ENCODE measurements around the gene RP2. TPM values are rescaled to one million over a fixed set of nuclear protein-coding genes. Genes with fewer than 3 reads are reported as not detected.

The RP2 gene
- 10 to 100 TPM; 12.0 to 18.9 (median 16.9) TPM for polyA plus RNA-seq (ENCODE audit: low read depth in 6 of 6)

DNA sequence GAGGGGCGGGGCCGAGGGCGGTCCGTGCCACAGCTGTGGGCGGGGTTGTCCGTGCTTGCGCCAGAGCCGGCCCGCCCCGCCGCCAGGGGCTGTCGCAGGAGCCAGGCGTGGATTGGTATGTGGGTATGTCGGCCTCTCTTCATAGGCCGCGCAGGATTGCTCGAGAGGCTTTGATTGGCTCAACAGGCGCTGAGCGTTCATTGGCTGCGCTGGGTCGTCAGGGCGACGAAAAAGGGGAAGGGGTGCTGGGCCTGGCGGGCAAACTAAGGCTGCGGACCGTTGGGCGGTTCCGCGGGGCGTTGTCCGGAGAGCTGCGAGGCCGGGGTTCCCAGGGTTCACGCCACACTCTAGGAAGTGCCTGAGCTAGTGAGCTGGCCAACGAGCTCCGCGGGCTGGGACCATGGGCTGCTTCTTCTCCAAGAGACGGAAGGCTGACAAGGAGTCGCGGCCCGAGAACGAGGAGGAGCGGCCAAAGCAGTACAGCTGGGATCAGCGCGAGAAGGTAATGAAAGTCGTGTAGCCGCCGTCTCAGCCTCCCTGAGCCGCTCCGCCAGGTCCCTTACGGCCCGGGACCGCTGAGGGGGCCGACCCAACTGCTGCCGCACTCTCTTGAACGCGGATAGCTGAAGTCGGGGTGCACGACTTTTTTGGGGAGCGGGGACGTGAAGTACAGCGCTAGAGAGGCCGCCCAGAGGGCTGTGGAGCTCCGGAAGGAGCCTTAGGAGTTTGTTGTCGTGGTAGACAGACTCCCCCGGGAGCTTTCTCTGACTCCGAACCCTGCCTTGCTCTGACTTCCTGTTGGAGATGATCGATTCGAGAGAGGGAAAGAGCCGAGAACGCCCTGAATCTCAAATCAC, at the start of gene RP2:
RP2 (plus strand) TSS at position 343 of the 857 bp plus-strand sequence; CDS start at position 401, 58 bp downstream.
- peak; percentile 87 for DNase-seq
- Mint-ChIP-seq H3K36me3 (peaks cover 3 to 8% of the 10 kb centered on the region in 2 donors), H3K9me3 (peaks cover 0 to 2% (median 0%) of the 10 kb centered on the region in 7 donors), H3K4me1 (peaks cover 9 to 33% (median 27%) of the 10 kb centered on the region in 3 donors), H3K27me3 (no peaks in the 10 kb centered on the region), H3K27ac (peak within 1 kb of the TSS; percentile 94 to 98 (median 97)), H3K4me3 (peak within 1 kb of the TSS; percentile 91 to 100 (median 98))
- ATAC-seq (ENCODE audit: low read depth in 2 of 2) = peak; percentile 91 to 93

- Mint-ChIP-seq H3K27me3 (no peaks in the 10 kb centered on the region), H3K9me3 (peaks cover 0 to 4% (median 0%) of the 10 kb centered on the region in 7 donors), H3K27ac (no peak overlapping the region)
Observed at GRCh38 chrX:46788902-46789301, 47.9 kb upstream of the RP2 start.

DNA sequence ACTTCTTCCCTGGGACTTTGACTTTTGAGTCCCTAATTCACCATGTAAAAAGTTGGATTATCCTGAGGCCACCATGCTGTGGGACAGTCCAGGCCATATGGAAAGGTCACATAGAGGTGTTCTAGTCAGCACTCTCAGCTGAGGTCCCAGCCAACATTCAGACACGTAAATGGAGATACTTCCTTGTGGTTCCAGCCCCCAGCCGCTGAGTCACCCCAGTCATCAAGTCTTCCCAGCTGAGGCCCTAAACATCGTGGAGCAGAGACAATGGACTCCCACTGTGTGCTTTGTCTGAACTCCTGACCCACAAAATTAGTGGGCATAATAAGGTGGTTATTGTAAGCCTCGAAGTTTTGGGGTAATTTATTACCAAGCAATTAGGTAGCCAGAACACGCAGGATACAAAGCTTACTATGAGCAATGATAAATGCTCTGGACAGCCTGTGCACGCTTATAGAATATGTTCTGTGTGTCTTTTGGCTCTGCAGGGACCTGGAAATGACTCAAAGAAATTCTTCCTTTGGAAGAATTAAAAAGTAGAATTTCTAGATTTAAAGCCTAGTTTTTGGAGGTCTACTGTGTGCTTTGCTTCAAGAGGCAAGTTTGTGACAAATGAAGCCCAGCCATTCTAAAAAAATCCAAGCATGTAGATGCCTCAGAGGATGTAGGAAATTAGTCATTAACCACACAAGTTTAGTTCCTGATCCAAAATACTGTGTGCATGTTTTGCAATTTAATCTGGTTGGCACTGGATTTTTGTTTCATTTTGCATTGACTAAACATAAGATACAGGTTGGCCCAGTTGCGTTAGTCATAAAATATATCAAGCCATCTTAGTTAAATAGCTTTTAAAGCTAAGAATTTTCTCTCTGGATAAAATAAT, 44.7 kb upstream of the RP2 start:
- H3K4me1 Mint-ChIP-seq = peaks cover 0 to 19% (median 7%) of the 10 kb centered on the region in 3 donors
- no peaks in the 10 kb centered on the region for H3K36me3 Mint-ChIP-seq
- H3K27ac Mint-ChIP-seq = peak overlapping the region in 4 of 6 donors; percentile 39 to 69 (median 44)
- no peaks in the 10 kb centered on the region for H3K27me3 Mint-ChIP-seq
- peak overlapping the region; percentile 4 to 82 (median 60) for H3K4me3 Mint-ChIP-seq
- peaks cover 0 to 4% (median 0%) of the 10 kb centered on the region in 7 donors for H3K9me3 Mint-ChIP-seq
- ATAC-seq (ENCODE audit: low read depth in 2 of 2) (peak; percentile 25 to 35), DNase-seq (no peak)

More at GRCh38 chrX:46788902-46789301, 47.9 kb upstream of the RP2 start:
- ATAC-seq (ENCODE audit: low read depth in 2 of 2) = no peak
- no peaks in the 10 kb centered on the region for H3K36me3 Mint-ChIP-seq
- no peak for DNase-seq
- no peak overlapping the region for H3K4me3 Mint-ChIP-seq
- peaks cover 0 to 19% (median 3%) of the 10 kb centered on the region in 3 donors for H3K4me1 Mint-ChIP-seq

GRCh38 chrX:46792810-46793188, 44.0 kb upstream of the RP2 start:
- H3K4me1 Mint-ChIP-seq = peaks cover 0 to 19% (median 7%) of the 10 kb centered on the region in 3 donors
- H3K4me3 Mint-ChIP-seq = peak overlapping the region; percentile 4 to 82 (median 60)
- H3K36me3 Mint-ChIP-seq = no peaks in the 10 kb centered on the region
- peak overlapping the region in 4 of 6 donors; percentile 26 to 69 (median 40) for H3K27ac Mint-ChIP-seq
- H3K27me3 Mint-ChIP-seq = no peaks in the 10 kb centered on the region
- no peak for DNase-seq
- peaks cover 0 to 4% (median 0%) of the 10 kb centered on the region in 7 donors for H3K9me3 Mint-ChIP-seq
- ATAC-seq (ENCODE audit: low read depth in 2 of 2) = peak; percentile 30 to 37

GRCh38 chrX:46793386-46794143, 43.3 kb upstream of the RP2 start:
- DNase-seq (no peak), ATAC-seq (ENCODE audit: low read depth in 2 of 2) (no peak)
- Mint-ChIP-seq H3K4me3 (peak overlapping the region in 2 of 8 donors; percentile 48 to 81), H3K4me1 (peaks cover 0 to 19% (median 7%) of the 10 kb centered on the region in 3 donors), H3K9me3 (peaks cover 0 to 4% (median 0%) of the 10 kb centered on the region in 7 donors), H3K27ac (peak overlapping the region in 2 of 6 donors; percentile 42 to 59), H3K27me3 (no peaks in the 10 kb centered on the region), H3K36me3 (no peaks in the 10 kb centered on the region)

- H3K27me3 Mint-ChIP-seq = peaks cover 0 to 5% (median 0%) of the 10 kb centered on the region in 3 donors
- peak overlapping the region in 1 of 6 donors; percentile 47 for H3K27ac Mint-ChIP-seq
- peak; percentile 59 for DNase-seq
- no peaks in the 10 kb centered on the region for H3K9me3 Mint-ChIP-seq
- H3K4me1 Mint-ChIP-seq = peaks cover 0 to 19% (median 7%) of the 10 kb centered on the region in 3 donors
- no peak overlapping the region for H3K4me3 Mint-ChIP-seq
- no peaks in the 10 kb centered on the region for H3K36me3 Mint-ChIP-seq
- peak; percentile 65 to 82 for ATAC-seq (ENCODE audit: low read depth in 2 of 2)
Observed at GRCh38 chrX:46796574-46797191, 40.2 kb upstream of the RP2 start.

- Mint-ChIP-seq H3K36me3 (no peaks in the 10 kb centered on the region), H3K4me1 (no peaks in the 10 kb centered on the region), H3K4me3 (no peak overlapping the region), H3K27me3 (peaks cover 0 to 9% (median 0%) of the 10 kb centered on the region in 3 donors), H3K27ac (no peak overlapping the region), H3K9me3 (peaks cover 0 to 2% (median 0%) of the 10 kb centered on the region in 7 donors)
- DNase-seq (no peak), ATAC-seq (ENCODE audit: low read depth in 2 of 2) (no peak)
Observed at GRCh38 chrX:46803140-46803539, 33.7 kb upstream of the RP2 start.

- Mint-ChIP-seq H3K27ac (no peak overlapping the region), H3K4me1 (no peaks in the 10 kb centered on the region), H3K9me3 (peaks cover 0 to 11% (median 3%) of the 10 kb centered on the region in 7 donors), H3K27me3 (peaks cover 0 to 15% (median 6%) of the 10 kb centered on the region in 3 donors), H3K4me3 (no peak overlapping the region), H3K36me3 (no peaks in the 10 kb centered on the region)
- DNase-seq = no peak
- no peak for ATAC-seq (ENCODE audit: low read depth in 2 of 2)
Observed at GRCh38 chrX:46805270-46805669, 31.6 kb upstream of the RP2 start.

- Mint-ChIP-seq H3K4me1 (no peaks in the 10 kb centered on the region), H3K27me3 (peaks cover 0 to 30% (median 16%) of the 10 kb centered on the region in 3 donors), H3K9me3 (peaks cover 0 to 9% (median 3%) of the 10 kb centered on the region in 7 donors), H3K36me3 (no peaks in the 10 kb centered on the region), H3K4me3 (no peak overlapping the region), H3K27ac (no peak overlapping the region)
- ATAC-seq (ENCODE audit: low read depth in 2 of 2) (no peak), DNase-seq (no peak)
Observed at GRCh38 chrX:46811121-46811520, 25.7 kb upstream of the RP2 start.

- H3K9me3 Mint-ChIP-seq = peaks cover 0 to 9% (median 3%) of the 10 kb centered on the region in 7 donors
- peaks cover 0 to 30% (median 16%) of the 10 kb centered on the region in 3 donors for H3K27me3 Mint-ChIP-seq
- H3K4me3 Mint-ChIP-seq = no peak overlapping the region
- H3K27ac Mint-ChIP-seq = peak overlapping the region in 1 of 6 donors; percentile 37
- no peaks in the 10 kb centered on the region for H3K36me3 Mint-ChIP-seq
- ATAC-seq (ENCODE audit: low read depth in 2 of 2) = no peak
- H3K4me1 Mint-ChIP-seq = no peaks in the 10 kb centered on the region
- no peak for DNase-seq
Observed at GRCh38 chrX:46812445-46812844, 24.4 kb upstream of the RP2 start.

- Mint-ChIP-seq H3K9me3 (peaks cover 0 to 7% (median 2%) of the 10 kb centered on the region in 7 donors), H3K27me3 (peaks cover 0 to 22% (median 10%) of the 10 kb centered on the region in 3 donors), H3K4me1 (no peaks in the 10 kb centered on the region), H3K4me3 (no peak overlapping the region), H3K36me3 (no peaks in the 10 kb centered on the region), H3K27ac (no peak overlapping the region)
- ATAC-seq (ENCODE audit: low read depth in 2 of 2) (no peak), DNase-seq (no peak)
Observed at GRCh38 chrX:46814966-46815365, 21.9 kb upstream of the RP2 start.

GRCh38 chrX:46819136-46819535, 17.7 kb upstream of the RP2 start:
- H3K36me3 Mint-ChIP-seq = peaks cover 0 to 10% of the 10 kb centered on the region in 2 donors
- no peak for DNase-seq
- no peak overlapping the region for H3K27ac Mint-ChIP-seq
- peaks cover 4 to 26% (median 16%) of the 10 kb centered on the region in 7 donors for H3K9me3 Mint-ChIP-seq
- no peak for ATAC-seq (ENCODE audit: low read depth in 2 of 2)
- peaks cover 0 to 8% (median 0%) of the 10 kb centered on the region in 3 donors for H3K27me3 Mint-ChIP-seq
- no peaks in the 10 kb centered on the region for H3K4me1 Mint-ChIP-seq
- H3K4me3 Mint-ChIP-seq = no peak overlapping the region
